ENCODE measurements around the gene KDM4C.

Gene KDM4C

GRCh38 chr9:7067169-7067568 lies 309.4 kb downstream of the KDM4C start:
- DNase-seq = no peak

DNA sequence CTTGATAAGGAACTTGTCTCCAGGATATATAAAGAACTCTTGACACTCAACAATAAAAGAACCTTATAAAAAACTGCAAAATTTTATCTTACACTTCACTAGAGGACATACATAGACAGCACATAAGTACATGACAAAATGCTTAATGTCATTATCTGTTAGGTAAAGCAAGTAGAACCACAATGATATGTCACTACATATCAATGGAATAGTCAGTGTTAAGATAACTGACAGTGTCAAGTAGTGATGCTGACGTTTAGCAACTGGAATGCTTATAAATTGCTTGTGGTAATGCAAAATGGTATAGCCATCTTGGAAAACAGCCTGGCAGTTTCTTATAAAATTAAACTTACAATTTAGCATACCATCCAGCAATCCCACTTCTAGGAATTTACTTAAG lies 314.1 kb downstream of the KDM4C start:
- no peak for DNase-seq

- no peak for DNase-seq
Measured at GRCh38 chr9:7073706-7074105, 315.9 kb downstream of the KDM4C start.

DNA sequence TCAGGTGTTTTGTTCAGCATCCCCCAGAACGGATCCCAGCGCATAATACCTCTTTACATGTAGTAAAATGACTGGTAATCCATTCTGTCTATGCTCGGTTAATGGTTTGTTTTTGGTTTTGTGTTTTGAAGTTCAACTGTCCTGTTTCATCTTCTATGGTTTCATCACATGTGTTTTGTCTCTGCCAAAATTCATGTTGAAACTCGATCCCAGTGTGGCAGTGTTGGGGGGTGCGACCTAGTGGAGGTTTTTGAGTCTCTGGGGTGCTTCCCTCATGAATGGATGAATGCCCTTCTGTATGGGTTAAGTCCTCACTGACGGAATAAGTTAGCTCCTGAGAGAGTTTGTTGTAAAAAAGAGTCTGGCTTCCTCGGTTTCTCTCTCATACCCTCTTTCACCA lies 317.4 kb downstream of the KDM4C start:
- no peak for DNase-seq

- DNase-seq = no peak
Measured at GRCh38 chr9:7079051-7079450, 321.3 kb downstream of the KDM4C start.

- no peak for DNase-seq
Measured at GRCh38 chr9:7081065-7081600, 323.4 kb downstream of the KDM4C start.

- no peak for DNase-seq
Measured at GRCh38 chr9:7083192-7083591, 325.4 kb downstream of the KDM4C start.

DNA sequence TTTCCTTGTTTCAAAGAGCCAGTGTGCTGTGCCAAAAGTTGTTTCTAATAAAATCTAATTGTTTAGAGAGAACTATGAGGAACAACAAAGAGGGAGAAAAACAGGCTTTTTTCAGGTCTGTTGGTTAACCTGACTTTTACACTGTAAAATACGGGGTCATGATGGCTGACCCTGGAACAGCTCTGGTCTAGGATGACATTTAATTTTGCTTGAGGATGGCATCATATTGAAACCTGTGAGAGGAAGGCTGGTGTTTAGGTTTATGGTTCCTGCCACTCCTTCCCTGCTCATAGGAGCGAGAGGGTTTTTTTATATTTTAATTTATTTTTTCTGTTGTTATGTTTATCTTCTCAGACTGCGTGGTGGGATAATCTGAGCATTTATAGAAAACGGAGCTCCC lies 327.6 kb downstream of the KDM4C start:
- no peak for DNase-seq

GRCh38 chr9:7086389-7086788 lies 328.6 kb downstream of the KDM4C start:
- no peak for DNase-seq

DNA sequence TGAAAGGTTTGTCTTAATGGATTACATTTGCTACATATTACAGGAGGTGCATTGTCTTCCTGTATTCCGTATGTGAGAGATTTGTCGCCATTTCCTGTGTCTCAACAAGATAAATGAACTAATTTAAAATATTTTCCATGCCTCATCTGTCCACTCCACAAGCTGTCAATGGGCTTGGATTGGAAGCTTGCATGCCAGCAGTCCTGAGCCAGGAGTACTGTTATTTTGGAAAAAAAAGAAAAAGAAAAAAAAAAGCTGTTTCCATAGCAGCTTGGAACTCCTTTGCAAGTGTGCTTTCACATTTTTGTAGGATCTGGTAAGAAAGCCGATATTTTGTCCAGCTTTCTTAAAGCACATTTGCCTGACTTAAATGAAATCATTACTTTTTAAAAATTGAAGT lies 330.8 kb downstream of the KDM4C start:
- DNase-seq = no peak

DNA sequence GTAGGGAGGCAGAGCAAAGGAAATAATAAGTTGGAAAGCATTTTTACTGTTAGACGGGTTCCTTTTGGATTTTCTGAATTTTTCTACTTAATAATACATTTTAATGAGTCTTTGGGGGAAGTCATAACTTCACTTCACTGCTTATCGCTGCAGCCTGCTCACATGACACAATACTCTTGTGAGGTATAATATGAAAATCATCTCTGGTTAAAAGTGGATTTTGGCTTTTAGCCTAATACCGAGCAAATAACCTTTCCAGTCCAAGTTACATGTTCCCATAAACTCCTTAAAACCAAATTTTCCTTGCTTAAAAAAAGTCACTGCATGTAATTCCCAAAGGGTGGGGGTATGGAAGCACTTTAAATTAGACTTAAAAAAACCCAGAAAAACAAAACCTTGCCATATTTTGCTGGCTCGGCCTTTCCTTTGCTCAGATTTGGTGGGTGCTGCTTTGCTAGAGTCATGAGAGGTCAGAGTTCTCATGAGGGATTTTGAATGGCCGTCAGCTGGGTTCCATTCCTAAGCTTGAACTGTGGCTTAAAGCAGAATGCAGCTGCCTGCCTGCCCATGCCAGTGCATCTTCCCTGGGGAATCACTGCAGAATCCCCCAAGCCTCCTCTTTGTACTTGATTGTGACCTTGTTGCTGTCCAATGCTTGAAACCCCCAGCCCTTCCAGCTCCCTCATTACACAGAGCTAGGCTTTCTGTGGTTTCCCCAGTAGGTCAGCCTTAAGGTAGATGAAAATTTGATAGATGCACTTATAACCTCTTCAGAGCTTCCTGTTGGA lies 331.8 kb downstream of the KDM4C start:
- no peak for DNase-seq

DNA sequence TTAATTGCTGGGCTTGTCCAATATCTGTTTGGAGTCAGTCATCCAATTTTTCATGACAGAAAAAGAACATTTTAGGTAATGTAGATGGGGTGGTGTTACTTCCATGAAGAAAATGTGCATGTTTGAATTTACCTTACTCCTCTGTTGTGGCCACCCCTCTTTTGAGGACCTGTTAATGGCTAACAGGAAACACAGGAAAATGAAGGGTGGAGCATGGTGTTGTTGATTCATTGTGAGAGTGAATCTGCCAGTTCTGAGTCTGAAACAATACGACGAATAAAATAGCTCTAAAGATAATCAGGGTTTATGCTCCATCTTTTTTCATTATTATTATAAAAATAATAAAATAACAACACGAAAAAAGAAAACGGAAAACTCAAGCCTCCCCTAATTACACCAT lies 335.3 kb downstream of the KDM4C start:
- DNase-seq = no peak

DNA sequence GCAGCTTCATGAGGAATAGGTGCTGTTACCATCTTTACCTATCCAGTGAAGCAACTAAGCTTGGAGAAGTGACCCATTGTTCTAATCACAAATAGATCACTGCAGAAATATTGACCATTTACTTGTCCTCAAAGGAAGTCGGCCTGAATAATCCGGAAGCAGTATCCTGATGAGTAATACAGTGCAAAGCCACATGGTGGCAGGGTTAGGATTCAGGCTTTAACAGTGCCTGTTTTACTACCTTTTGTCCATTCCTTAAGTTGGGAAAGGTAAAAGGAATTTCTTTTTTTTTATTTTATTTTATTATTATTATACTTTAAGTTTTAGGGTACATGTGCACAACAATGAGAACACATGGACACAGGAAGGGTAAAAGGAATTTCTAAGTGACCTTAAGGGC lies 336.3 kb downstream of the KDM4C start:
- DNase-seq = no peak

GRCh38 chr9:7094576-7094975 lies 336.8 kb downstream of the KDM4C start:
- DNase-seq = no peak

- no peak for DNase-seq
Measured at GRCh38 chr9:7095058-7095457, 337.3 kb downstream of the KDM4C start.

DNA sequence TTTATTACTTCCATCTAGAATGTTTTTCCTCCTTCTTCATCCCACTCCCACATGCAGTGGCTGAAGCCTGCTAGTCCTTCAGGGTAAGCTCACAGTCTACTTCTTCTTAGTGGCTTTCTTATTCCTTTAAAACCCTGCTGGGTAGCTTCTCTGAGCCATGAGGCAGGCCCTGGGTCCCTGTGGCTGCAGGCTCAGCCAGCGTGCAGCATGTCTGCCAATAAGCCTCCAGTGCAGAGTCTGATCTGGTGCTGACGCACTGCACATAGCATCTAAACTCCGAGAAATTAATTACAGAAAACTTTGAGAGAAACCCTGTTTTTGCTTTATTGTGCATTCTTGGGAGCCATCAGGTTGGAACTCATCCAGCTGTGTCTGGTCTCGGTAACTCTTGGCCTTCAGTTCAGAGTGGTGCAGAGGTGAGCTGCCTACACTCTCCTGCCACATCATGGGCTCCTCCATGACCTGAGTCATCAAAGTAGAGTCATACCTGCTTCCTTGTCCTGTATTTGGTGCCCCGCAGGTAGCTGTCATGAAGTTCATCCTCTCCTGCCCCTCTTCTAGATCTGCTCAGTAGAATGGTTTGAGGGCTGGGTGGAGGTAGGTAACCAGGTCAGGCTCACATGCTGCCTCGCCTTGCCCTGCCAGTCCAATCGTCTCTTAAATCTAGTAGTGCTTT lies 339.4 kb downstream of the KDM4C start:
- DNase-seq = no peak

- no peak for DNase-seq
Measured at GRCh38 chr9:7097785-7098752, 340.3 kb downstream of the KDM4C start.

DNA sequence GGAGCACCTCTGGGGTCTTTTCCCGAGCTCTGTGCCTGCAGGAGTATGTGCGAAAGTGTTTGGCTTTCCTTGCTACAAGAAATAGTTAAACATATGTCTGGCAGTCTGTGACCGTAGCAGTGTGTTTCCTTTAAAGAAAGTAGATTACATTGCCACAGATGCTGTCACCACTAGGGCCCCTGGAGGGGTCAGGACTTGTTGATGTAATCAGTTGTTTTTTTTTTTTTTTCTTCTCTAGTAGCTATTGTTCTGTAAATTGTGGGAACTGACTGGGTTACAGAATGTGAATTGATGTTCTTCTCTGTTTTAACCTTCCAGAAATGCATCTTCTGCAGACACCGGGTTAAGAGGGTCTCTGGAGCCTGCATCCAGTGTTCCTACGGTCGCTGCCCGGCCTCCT lies 345.6 kb downstream of the KDM4C start:
- DNase-seq = no peak

DNA sequence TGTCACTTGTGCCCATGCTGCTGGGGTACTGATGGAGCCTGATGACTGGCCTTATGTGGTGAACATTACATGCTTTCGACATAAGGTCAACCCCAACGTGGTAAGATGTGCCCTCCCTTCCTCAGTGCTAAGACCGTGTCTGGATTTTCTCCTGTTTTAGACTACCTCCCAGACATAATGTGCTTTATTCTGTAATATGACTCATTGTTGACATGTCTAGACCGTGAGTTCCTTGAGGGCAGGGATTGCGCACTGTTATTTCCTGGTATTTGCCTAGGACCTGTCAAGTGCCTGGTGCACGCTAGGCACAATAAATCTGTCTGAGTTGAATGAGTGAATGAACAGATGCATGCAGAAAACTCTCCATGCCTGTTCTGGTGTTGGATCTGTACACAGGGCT lies 346.0 kb downstream of the KDM4C start:
- DNase-seq = no peak

DNA sequence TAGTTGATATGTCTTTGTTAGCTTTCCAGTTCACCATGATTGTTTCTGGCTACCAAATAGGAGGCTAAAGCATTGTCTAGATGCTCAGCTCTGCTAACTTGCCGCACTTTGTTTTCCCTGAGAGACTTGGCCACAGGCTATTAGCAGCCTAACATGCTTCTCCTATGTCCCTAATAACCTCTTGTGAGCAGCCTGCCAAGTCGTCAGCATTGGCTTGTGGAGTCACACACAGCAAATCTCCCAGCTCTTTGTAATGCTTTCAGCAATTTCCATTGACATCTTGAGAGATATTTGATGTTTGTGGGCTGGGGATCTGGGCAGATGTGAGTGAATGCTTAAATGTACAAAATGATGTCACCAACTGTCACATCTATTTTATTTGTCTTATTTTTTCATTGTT lies 346.9 kb downstream of the KDM4C start:
- DNase-seq = no peak

DNA sequence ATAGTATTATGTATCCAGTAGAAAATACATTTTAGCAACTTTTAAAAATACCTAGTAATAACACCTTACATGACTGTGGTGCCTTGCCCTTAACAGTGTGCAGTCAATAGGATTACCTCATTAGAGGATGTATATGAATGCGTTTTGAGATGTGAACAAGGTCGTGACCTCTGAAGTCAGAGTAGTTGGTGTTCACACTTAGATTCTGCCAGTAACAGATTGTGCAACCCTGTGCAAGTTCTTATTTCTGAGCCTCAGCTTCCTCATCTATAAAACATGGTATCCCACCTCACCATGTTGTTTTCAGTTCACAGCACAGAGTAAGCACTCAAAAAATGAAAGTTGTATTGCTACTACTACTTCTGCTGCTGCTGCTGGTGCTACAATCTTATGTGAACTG lies 347.3 kb downstream of the KDM4C start:
- DNase-seq = no peak

DNA sequence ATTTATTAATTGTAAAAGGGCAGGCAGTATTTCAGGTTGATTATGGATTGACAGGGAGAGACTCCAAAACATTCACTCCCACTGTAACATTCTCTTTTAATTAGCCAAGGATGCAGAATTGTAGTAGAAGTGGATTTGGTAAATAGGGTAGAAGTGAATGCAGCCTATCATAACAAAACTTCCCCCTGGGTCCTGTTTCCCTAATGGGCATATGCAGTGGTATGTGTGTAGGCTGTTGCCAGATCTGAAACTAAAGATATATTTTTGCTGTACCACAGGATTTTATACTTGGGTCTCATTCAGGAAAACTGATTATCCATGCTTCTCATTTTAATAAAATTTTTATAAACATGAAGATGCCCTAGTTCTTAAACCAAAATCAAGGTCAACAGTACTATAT lies 351.2 kb downstream of the KDM4C start:
- DNase-seq = no peak

GRCh38 chr9:7111413-7111812 lies 353.6 kb downstream of the KDM4C start:
- no peak for DNase-seq

Measured in stimulated activated naive CD4-positive, alpha-beta T cell treated with Interleukin-2 at 50 U/mL for 16 hours (primary cell).